ENCODE data around the gene ZNF441. TPM values are rescaled to one million over a fixed set of nuclear protein-coding genes. Genes with fewer than 3 reads are reported as not detected.

ZNF441 gene
- total and polyA plus RNA-seq, 12 donors = 2.8 to 14.2 (median 7.5) TPM

DNA sequence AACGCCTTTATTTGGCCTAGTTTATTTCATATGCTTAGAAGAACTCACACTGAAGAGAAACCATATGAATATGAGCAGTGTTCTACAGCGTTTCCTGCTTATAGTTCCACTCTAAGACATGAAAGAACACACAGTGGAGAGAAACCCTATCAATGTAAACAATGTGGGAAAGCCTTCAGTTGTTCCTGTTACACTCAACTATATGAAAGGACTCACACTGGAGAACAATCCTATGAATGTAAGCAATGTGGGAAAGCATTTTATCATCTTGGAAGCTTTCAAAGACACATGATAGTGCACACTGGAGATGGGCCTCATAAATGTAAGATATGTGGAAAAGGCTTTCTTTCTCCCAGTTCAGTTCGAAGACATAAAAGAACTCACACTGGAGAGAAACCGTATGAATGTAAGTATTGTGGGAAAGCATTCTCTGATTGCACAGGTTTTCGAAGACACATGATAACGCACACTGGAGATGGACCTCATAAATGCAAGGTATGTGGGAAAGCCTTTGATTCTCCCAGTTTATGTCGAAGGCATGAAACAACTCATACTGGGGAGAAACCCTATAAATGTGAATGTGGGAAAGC, 13.7 kb downstream of the ZNF441 start:
- H3K27me3 ChIP-seq = no peaks in the 10 kb centered on the region
- 93 to 99% (median 97%) methylated on average over 7 of the region's 7 CpGs for WGBS, 4 donors
- peaks cover 0 to 29% of the 10 kb centered on the region in 2 donors for H3K36me3 ChIP-seq (replicated peaks in 1 of 2)
- no peaks in the 10 kb centered on the region for H3K4me1 ChIP-seq (replicated peaks in 1 of 2)
- DNase-seq = no peak
- H3K27ac ChIP-seq = no peak overlapping the region
- intact Hi-C loops (cut with DNase I) = no loop called here
- H3K4me3 ChIP-seq = peak overlapping the region in 1 of 4 donors; percentile 20
- TF ChIP-seq CTCF (IDR thresholded peaks at IDR 0.05) (no peak), POLR2A (IDR thresholded peaks at IDR 0.05) (no peak)
- peaks cover 10 to 36% (median 32%) of the 10 kb centered on the region in 3 donors for H3K9me3 ChIP-seq (replicated peaks in 1 of 3)

DNA sequence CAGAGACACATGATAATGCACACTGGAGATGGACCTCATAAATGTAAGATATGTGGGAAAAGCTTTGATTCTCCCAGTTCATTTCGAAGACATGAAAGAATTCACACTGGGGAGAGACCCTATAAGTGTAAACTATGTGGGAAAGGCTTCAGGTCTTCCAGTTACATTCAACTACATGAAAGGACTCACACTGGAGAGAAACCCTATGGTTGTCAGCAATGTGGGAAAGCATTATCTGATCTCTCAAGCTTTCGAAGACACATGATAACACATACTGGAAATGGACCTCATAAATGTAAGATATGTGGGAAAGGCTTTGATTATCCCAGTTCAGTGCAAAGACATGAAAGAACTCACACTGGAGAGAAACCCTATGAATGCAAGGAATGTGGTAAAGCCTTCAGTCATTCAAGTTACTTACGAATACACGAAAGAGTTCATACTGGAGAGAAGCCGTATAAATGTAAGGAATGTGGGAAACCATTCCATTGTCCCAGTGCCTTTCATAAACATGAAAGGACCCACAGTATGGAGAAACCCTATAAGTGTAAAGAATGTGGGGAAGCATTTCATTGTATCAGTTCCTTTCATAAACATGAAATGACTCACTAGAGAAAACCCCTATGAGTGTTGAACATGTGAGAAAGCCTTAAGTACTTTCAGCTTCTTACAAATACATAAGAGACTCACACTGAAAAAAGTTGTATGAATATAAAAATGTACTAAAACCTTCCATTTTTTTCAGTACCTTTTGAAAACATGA, 14.7 kb downstream of the ZNF441 start:
- H3K4me1 ChIP-seq (replicated peaks in 1 of 2) = no peaks in the 10 kb centered on the region
- TF ChIP-seq CTCF (IDR thresholded peaks at IDR 0.05) = no peak
- TF ChIP-seq POLR2A (IDR thresholded peaks at IDR 0.05) = no peak
- no peak overlapping the region for H3K27ac ChIP-seq
- peaks cover 0 to 29% of the 10 kb centered on the region in 2 donors for H3K36me3 ChIP-seq (replicated peaks in 1 of 2)
- H3K4me3 ChIP-seq = peak overlapping the region in 1 of 4 donors; percentile 20
- no peak for DNase-seq
- H3K27me3 ChIP-seq = no peaks in the 10 kb centered on the region
- intact Hi-C loops (cut with DNase I) = no loop called here
- H3K9me3 ChIP-seq (replicated peaks in 1 of 3) = peaks cover 10 to 41% (median 23%) of the 10 kb centered on the region in 3 donors
- WGBS, 4 donors = 96 to 97% (median 97%) methylated on average over 5 of the region's 5 CpGs

DNA sequence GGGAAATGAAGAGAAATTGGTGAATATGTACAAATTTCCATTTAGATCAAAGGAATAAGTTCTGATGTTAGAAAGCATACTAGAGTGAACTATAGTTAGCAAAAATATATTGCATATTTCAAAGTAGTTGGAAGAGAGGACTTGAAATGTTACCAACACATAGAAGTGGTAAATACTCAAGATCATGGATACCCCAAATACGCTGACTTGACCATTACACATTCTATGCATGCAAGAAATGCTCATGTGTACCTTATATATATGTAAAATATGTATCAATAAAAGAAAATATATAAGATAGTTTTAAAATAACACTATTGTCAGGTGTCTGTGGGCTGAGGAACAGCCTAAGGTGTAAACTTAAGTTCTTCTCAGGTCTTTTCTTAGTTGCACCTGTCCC, 17.0 kb downstream of the ZNF441 start:
- H3K4me3 ChIP-seq = no peak overlapping the region
- WGBS, 4 donors = 91 to 100% (median 96%) methylated on average over 1 of the region's 1 CpG
- H3K4me1 ChIP-seq (replicated peaks in 1 of 2) = no peaks in the 10 kb centered on the region
- peaks cover 10 to 41% (median 18%) of the 10 kb centered on the region in 3 donors for H3K9me3 ChIP-seq (replicated peaks in 1 of 3)
- intact Hi-C loops (cut with DNase I) = no loop called here
- H3K27ac ChIP-seq = no peak overlapping the region
- no peak for DNase-seq
- H3K36me3 ChIP-seq (replicated peaks in 1 of 2) = peaks cover 0 to 22% of the 10 kb centered on the region in 2 donors
- TF ChIP-seq CTCF (IDR thresholded peaks at IDR 0.05) (no peak), POLR2A (IDR thresholded peaks at IDR 0.05) (no peak)
- H3K27me3 ChIP-seq = no peaks in the 10 kb centered on the region

- Histone ChIP-seq H3K36me3 (replicated peaks in 1 of 2) (peaks cover 0 to 19% of the 10 kb centered on the region in 2 donors), H3K9me3 (replicated peaks in 1 of 3) (peaks cover 10 to 46% (median 18%) of the 10 kb centered on the region in 3 donors), H3K4me1 (replicated peaks in 1 of 2) (no peaks in the 10 kb centered on the region), H3K27ac (no peak overlapping the region), H3K4me3 (no peak overlapping the region), H3K27me3 (no peaks in the 10 kb centered on the region)
- no peak for DNase-seq
- WGBS, 4 donors = 91 to 100% (median 98%) methylated on average over 3 of the region's 3 CpGs
- intact Hi-C loops (cut with DNase I) = no loop called here
- TF ChIP-seq CTCF (IDR thresholded peaks at IDR 0.05) (no peak), POLR2A (IDR thresholded peaks at IDR 0.05) (no peak)
These were observed 17.6 kb downstream of the ZNF441 start for GRCh38 chr19:11784356-11784755.

Data from adrenal gland (tissue), 12 donors.